Measurements from ENCODE around the gene C16orf89. TPM values are rescaled to one million over a fixed set of nuclear protein-coding genes. Genes with fewer than 3 reads are reported as not detected.

Gene C16orf89
- total RNA-seq, 1 donor from 2014 or later, result 1.0 TPM

- no peaks in the 10 kb centered on the region for H3K79me2 ChIP-seq (ENCODE audit: low read depth)
- H3K27me3 ChIP-seq, result no peaks in the 10 kb centered on the region
- H3F3A ChIP-seq (ENCODE audit: low read depth), result peaks cover 8% of the 10 kb centered on the region
- H3K4me3 Mint-ChIP-seq, result no peak overlapping the region
- no peaks in the 10 kb centered on the region for H3K4me1 Mint-ChIP-seq
- H3K27ac ChIP-seq, result no peak overlapping the region
- H3K27ac Mint-ChIP-seq, result no peak overlapping the region
- no peak overlapping the region for H2AFZ ChIP-seq (replicated peaks)
- H3K4me3 ChIP-seq, result no peak overlapping the region
- no peak overlapping the region for H3K4me2 ChIP-seq
- no peaks in the 10 kb centered on the region for H3K9me3 Mint-ChIP-seq
- no peaks in the 10 kb centered on the region for H3K9me3 ChIP-seq (ENCODE audit: low read depth)
- no peak overlapping the region for H3K9ac ChIP-seq
- H4K20me1 ChIP-seq (ENCODE audit: low read depth), result no peaks in the 10 kb centered on the region
- H3K36me3 ChIP-seq, result no peaks in the 10 kb centered on the region
- peaks cover 9% of the 10 kb centered on the region for H3K4me1 ChIP-seq
- H3K27me3 Mint-ChIP-seq (ENCODE audit: insufficient read depth, low read depth), result peaks cover 6% of the 10 kb centered on the region
- DNase-seq (ENCODE audit: low spot score), result no peak
- TF ChIP-seq EZH2 (IDR thresholded peaks at IDR 0.05) (no peak), CTCF (IDR thresholded peaks at IDR 0.05) (no peak), EZH2phosphoT487 (IDR thresholded peaks at IDR 0.05) (no peak)
- no peaks in the 10 kb centered on the region for H3K36me3 Mint-ChIP-seq
These were observed 52.9 kb downstream of the C16orf89 start for GRCh38 chr16:5012887-5013286.

- Histone ChIP-seq H4K20me1 (ENCODE audit: low read depth) (no peaks in the 10 kb centered on the region), H2AFZ (replicated peaks) (no peak overlapping the region), H3K4me3 (no peak overlapping the region), H3K4me2 (no peak overlapping the region), H3K4me1 (peaks cover 9% of the 10 kb centered on the region), H3K36me3 (no peaks in the 10 kb centered on the region), H3K9ac (no peak overlapping the region), H3K9me3 (ENCODE audit: low read depth) (no peaks in the 10 kb centered on the region), H3K27me3 (no peaks in the 10 kb centered on the region), H3K79me2 (ENCODE audit: low read depth) (no peaks in the 10 kb centered on the region), H3F3A (ENCODE audit: low read depth) (peaks cover 8% of the 10 kb centered on the region), H3K27ac (no peak overlapping the region)
- H3K4me1 Mint-ChIP-seq, result no peaks in the 10 kb centered on the region
- H3K27me3 Mint-ChIP-seq (ENCODE audit: insufficient read depth, low read depth), result peaks cover 6% of the 10 kb centered on the region
- no peak overlapping the region for H3K4me3 Mint-ChIP-seq
- no peaks in the 10 kb centered on the region for H3K9me3 Mint-ChIP-seq
- H3K36me3 Mint-ChIP-seq, result no peaks in the 10 kb centered on the region
- DNase-seq (ENCODE audit: low spot score), result no peak
- TF ChIP-seq EZH2phosphoT487 (IDR thresholded peaks at IDR 0.05) (no peak), CTCF (IDR thresholded peaks at IDR 0.05) (no peak), EZH2 (IDR thresholded peaks at IDR 0.05) (no peak)
- H3K27ac Mint-ChIP-seq, result no peak overlapping the region
These were observed 54.1 kb downstream of the C16orf89 start for GRCh38 chr16:5011637-5012036.

GRCh38 chr16:5010576-5011329, 55.0 kb downstream of the C16orf89 start:
- no peaks in the 10 kb centered on the region for H3K79me2 ChIP-seq (ENCODE audit: low read depth)
- peaks cover 8% of the 10 kb centered on the region for H3F3A ChIP-seq (ENCODE audit: low read depth)
- peaks cover 6% of the 10 kb centered on the region for H3K27me3 Mint-ChIP-seq (ENCODE audit: insufficient read depth, low read depth)
- H2AFZ ChIP-seq (replicated peaks), result no peak overlapping the region
- peak; percentile 46 for DNase-seq (ENCODE audit: low spot score)
- H3K27ac ChIP-seq, result no peak overlapping the region
- H3K36me3 ChIP-seq, result no peaks in the 10 kb centered on the region
- no peaks in the 10 kb centered on the region for H3K9me3 Mint-ChIP-seq
- peak overlapping the region; percentile 44 for H3K4me2 ChIP-seq
- H3K27me3 ChIP-seq, result no peaks in the 10 kb centered on the region
- H3K4me1 Mint-ChIP-seq, result no peaks in the 10 kb centered on the region
- no peaks in the 10 kb centered on the region for H3K9me3 ChIP-seq (ENCODE audit: low read depth)
- no peak overlapping the region for H3K4me3 ChIP-seq
- peaks cover 9% of the 10 kb centered on the region for H3K4me1 ChIP-seq
- no peak overlapping the region for H3K9ac ChIP-seq
- H3K4me3 Mint-ChIP-seq, result no peak overlapping the region
- no peaks in the 10 kb centered on the region for H3K36me3 Mint-ChIP-seq
- no peaks in the 10 kb centered on the region for H4K20me1 ChIP-seq (ENCODE audit: low read depth)
- no peak for TF ChIP-seq EZH2phosphoT487 (IDR thresholded peaks at IDR 0.05)
- no peak for TF ChIP-seq EZH2 (IDR thresholded peaks at IDR 0.05)
- TF ChIP-seq CTCF (IDR thresholded peaks at IDR 0.05), result no peak
- peak overlapping the region; percentile 25 for H3K27ac Mint-ChIP-seq

All from neural progenitor cell (in vitro differentiated cells).